ENCODE results near the gene ASIC3.
A peak's percentile ranks its signal among the peaks of the same experiment; 100 is the strongest.

ASIC3 gene

DNA sequence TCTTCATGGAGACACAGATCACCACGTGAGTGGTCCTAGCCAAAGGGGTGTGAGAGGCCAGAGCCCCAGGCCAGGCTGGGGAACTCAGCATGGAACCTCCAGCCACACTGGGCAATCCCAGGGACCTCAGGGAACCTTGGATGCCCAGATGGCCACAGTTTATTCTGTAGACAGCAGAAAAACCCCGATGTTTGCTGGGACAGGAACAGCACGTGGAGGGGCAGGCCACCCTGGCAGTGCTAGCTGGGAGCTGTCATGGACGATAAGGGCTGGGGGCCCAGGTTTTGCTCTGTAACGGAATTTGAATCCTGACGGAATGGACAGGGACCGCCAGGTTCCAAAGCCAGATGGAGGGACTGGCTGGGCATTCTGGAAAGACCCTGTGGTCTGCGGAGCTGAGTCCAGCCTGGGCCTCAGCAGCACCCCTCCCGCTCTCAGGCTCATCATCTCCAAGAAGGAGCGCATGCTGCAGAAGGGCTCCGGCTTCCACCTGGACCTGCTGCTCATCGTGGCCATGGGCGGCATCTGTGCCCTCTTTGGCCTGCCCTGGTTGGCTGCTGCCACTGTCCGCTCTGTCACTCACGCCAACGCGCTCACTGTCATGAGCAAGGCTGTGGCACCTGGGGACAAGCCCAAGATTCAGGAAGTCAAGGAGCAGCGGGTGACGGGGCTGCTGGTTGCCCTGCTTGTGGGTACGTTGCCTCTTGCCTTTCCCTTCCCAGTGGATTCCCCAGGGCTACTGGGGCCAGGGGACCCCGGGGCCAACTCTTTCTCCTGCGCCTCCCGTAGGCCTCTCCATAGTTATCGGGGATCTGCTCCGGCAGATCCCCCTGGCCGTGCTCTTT, 26.7 kb downstream of the ASIC3 start:
- no peak for DNase-seq

- no peak for DNase-seq
Measured at GRCh38 chr7:151075662-151075971, 27.3 kb downstream of the ASIC3 start.

- DNase-seq = no peak
Measured at GRCh38 chr7:151075978-151076426, 27.7 kb downstream of the ASIC3 start.

DNA sequence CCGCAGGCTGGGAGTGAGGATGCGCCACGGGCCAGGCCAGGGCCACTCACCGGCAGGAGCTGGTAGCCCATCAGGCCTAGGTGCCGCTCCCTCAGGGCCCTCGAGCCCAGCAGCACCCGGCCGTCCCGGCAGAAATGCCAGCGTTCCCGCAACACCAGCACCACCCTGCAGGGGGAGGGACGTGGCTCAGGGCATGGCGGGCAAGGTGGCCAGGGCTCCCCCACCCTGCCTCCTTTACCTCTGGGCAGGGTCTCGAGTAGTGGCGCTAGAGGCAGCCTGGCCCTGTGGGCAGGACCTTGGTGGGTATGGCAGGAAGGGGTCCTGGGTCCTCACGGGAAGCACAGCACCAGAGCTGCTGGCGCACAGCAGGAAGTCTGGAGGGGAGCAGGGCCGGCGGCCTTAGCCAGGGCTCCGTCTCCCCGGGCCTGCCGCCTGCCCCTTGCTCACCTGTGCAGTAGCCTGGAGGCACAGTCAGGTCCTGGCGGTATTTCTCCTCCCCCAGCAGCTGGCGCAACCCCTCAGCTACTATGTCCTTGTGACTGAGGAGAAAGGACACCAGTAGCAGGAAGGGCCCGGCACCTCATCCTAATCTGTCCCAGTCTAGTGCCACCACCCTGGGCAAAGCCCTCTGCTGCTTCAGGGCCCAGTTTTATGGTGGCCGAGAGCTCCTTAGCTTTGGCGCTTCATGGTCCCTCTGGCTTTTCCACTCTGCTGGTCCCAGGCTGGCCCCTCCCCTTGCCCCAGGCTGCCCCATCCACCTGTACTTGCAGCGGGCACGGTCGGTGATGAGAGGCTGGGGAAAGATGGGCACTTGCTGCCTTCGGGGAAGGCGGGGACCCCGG, 28.8 kb downstream of the ASIC3 start:
- no peak for DNase-seq

- no peak for DNase-seq
Measured at GRCh38 chr7:151077705-151078232, 29.4 kb downstream of the ASIC3 start.

DNA sequence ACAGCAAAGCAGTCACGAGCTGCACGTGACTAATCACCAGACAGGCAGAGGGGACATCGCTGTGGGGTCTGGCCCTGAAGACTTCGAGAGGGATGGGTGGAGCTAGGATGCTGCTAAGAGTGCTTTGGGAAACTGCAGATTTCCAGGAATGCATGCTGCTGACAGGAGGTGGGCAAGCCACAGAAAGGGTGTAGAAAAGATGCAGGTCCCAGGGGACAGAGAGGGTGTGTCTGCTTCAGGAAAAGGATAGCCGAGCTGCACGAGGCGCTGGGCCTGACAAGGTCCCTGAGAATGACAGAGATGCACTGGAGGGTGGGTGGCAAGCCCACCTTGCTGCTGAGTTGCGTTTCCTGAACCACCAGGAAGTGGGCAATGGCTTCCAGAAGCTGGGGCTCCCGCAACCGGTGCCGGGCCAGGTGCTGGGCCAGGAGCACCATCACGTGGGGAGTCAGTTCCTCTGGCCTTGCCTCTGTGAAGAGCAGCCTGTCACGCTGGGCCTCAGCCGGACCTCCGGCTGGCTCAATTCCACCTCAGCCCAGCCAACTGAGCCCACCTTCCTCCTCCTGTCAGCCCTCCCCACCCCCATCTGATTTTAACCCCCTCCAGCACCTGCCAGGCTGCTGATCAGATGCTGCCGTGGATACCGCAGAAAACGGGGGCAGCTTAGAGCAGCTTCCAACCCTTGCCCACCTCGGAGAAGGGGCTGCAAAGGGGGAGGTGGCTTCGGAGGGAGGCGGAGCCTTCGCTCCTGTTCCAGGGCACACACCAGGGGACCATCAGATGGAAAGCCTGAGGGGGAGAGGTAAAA, 30.1 kb downstream of the ASIC3 start:
- no peak for DNase-seq

- no peak for DNase-seq
Measured at GRCh38 chr7:151079199-151079910, 31.0 kb downstream of the ASIC3 start.

- no peak for DNase-seq
Measured at GRCh38 chr7:151080067-151080521, 31.8 kb downstream of the ASIC3 start.

DNA sequence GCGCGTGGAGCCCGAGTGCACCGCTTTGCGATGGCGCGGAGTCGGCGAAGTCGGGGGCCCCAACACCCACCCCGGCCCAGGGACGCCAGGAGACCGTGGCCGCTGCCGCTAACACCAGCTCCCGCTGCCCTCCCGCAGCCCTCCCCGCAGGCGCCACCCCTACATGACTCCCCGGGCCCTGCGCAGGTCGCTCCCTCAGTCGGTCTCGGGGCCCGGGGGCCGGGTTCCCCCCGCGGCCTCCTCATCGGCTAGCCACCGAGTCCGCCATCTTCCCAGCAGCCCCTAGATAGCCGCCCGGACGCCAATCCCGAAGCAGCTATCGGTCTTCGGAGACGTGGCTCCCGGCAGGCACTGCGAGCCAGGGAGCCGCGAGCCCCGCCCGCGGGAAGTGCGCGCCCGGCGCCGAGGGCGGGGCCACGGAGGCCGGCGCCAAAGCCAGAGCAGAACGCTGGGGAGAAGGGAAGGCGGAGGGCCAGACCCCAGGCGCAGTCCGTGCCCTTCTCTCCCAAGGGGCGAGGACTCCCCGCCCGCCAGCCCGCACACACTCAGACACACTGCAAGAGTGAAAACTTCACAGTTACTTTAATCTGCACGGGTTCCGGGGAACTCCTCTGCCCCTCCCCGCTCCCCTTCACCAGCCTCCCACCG, 32.3 kb downstream of the ASIC3 start, which contains the start of gene FASTK:
TSS of gene FASTK (minus strand) at position 288 of the 648 bp plus-strand sequence. CDS start at position 245, 43 bp downstream.
- DNase-seq = peak; percentile 82 to 89 (median 86)

GRCh38 chr7:151081170-151082101, 33.1 kb downstream of the ASIC3 start:
- DNase-seq = no peak

GRCh38 chr7:151082141-151083070, 34.1 kb downstream of the ASIC3 start:
- DNase-seq = no peak

GRCh38 chr7:151083071-151083823, 34.9 kb downstream of the ASIC3 start, which contains the start of gene TMUB1:
Gene TMUB1 (minus strand): TSS chr7:151083493. CDS start chr7:151082563, 930 bp downstream.
- DNase-seq = peak; percentile 78 to 90 (median 82)

- DNase-seq = no peak
Measured at GRCh38 chr7:151083824-151084160, 35.5 kb downstream of the ASIC3 start.

- DNase-seq = no peak
Measured at GRCh38 chr7:151085329-151085690, 37.0 kb downstream of the ASIC3 start.

DNA sequence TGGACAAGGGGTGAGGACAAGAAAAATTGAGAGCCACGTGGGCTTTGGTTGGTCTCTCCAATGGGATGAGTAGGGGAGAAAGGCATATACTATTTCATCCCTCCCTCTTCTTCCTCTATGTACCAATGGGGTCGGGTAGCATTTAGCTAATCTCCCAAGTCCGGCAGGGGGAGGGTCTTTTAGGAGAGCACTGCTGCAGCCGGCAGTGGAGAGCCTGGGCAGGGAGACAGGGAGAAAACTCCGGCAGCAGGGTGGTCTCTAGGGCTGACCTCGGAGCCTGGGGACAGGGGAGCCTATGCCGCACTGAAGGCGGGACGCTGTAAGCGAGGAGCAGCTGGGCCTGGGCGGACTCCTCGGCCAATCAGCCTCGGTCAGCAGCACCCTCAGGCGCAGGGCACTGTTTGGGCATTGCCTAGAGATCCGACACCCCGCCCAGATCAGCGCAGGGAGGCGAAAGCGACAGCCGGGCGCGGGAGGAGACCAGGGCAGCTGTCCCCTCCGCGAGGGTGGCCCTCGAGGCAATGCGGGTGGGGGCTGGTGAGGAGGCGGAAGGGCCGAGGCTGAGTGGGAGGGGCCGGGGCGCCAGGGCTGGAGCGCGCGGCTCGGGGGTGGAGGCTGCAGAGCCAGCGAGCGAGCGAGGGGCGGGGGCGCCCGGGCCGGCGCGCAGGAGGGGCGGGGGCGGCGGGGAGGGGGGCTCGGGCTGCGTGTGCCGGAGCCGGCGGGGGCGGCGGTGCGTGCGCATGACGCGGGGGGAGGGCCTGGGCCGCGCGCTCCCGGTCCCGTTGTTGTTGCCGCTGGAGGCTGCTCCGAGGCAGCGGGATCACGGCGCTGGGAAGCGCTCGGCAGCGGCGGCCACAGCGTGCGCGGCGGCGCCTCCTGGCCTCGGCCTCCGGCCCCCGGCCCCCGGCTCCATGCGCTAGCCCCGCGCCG, 37.6 kb downstream of the ASIC3 start, which contains the start of gene AGAP3:
TSS of gene AGAP3 (plus strand) at position 785 of the 930 bp plus-strand sequence. CDS start 267 bp downstream, outside the sequence.
- DNase-seq = peak; percentile 35 to 72 (median 44)

GRCh38 chr7:151086802-151087244, 38.5 kb downstream of the ASIC3 start:
- DNase-seq = peak in 1 of 5 donors; percentile 28

All from T-helper 1 cell (primary cell).